ENCODE data around the gene CCT8L2.
"Not testable (repeated sequence)": the region's sequence is repeated elsewhere in the genome, so short reads cannot be mapped to it uniquely, and the experiment has no call there.

Gene CCT8L2, protein sequence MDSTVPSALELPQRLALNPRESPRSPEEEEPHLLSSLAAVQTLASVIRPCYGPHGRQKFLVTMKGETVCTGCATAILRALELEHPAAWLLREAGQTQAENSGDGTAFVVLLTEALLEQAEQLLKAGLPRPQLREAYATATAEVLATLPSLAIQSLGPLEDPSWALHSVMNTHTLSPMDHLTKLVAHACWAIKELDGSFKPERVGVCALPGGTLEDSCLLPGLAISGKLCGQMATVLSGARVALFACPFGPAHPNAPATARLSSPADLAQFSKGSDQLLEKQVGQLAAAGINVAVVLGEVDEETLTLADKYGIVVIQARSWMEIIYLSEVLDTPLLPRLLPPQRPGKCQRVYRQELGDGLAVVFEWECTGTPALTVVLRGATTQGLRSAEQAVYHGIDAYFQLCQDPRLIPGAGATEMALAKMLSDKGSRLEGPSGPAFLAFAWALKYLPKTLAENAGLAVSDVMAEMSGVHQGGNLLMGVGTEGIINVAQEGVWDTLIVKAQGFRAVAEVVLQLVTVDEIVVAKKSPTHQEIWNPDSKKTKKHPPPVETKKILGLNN

GRCh38 chr22:16592710-16593109 is at the start of gene CCT8L2:
TSS of gene CCT8L2 (minus strand) at chr22:16592810. CDS start at chr22:16592550, 260 bp downstream.
- DNase-seq (ENCODE audit: low read depth in 4 of 4, low spot score in 1 of 4), result not testable (repeated sequence)

GRCh38 chr22:16635442-16635841 is 42.8 kb upstream of the CCT8L2 start:
- not testable (repeated sequence) for DNase-seq (ENCODE audit: low read depth in 4 of 4, low spot score in 1 of 4)

DNA sequence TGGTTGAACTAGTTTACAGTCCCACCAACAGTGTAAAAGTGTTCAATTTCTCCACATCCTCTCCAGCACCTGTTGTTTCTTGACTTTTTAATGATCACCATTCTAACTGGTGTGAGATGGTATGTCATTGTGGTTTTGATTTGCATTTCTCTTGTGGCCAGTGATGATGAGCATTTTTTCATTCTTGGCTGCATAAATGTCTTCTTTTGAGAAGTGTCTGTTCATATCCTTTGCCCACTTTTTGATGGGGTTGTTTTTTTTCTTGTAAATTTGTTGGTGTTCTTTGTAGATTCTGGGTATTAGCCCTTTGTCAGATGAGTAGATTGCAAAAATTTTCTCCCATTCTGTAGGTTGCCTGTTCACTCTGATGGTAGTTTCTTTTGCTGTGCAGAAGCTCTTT is 41.5 kb upstream of the CCT8L2 start:
- DNase-seq (ENCODE audit: low read depth in 4 of 4, low spot score in 1 of 4), result not testable (repeated sequence)

DNA sequence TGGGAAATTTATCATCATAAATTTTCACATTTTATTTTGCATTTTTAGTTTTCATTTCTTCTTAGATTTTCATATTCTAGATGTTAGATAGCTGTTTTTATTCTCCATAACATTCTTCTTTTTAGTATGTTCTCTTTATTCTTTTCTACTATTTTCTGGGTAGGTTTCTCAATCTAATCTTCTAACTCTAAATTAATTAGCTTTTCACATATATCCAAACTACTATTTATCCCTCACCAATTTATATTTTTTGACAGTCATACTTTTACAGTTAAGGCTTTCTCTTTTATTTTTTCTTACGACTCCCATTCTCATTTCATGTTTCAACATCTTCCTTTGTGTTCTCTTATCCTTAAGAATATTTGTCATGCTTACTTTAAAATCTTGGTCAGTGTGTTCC is 35.9 kb upstream of the CCT8L2 start:
- not testable (repeated sequence) for DNase-seq (ENCODE audit: low read depth in 4 of 4, low spot score in 1 of 4)

- DNase-seq (ENCODE audit: low read depth in 4 of 4, low spot score in 1 of 4), result not testable (repeated sequence)
Observed at GRCh38 chr22:16625018-16625417, 32.4 kb upstream of the CCT8L2 start.

DNA sequence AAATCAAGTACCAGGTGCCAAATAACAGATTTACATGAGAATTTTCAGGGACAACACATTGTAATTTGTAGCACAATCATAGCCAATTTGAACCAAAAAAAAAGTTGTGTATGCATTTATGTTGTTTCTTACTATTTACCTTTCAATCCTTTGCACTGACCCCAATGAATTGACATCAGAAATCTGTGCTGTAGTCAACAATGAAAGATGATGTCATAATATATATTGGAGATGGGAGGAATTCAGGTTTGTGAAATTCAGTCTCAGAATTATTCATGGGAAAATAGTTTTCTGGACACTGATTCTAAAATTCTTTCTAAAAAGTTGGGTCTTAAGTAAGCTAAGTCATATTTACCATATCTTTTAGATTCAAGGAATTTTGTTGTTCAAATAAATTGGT is 31.0 kb upstream of the CCT8L2 start:
- not testable (repeated sequence) for DNase-seq (ENCODE audit: low read depth in 4 of 4, low spot score in 1 of 4)

DNA sequence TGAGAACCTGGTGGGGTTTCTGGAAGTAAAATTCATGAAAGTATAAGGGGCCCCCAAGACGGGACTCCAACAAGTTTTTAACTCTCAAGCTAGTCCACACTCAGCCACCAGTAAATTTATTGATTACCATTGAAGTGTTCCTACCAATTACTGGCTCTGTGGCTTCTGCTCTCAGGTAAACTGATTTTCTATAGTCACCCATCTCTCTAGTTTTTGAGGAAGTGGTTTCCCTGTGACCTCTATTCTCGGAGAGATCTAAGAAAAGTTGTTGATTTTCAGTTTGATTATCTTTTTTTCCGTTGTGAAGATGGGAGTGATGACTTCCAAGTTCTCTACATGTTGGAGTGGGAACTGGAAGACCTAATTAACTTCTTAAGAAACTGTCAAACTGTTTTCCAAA is 24.9 kb upstream of the CCT8L2 start:
- not testable (repeated sequence) for DNase-seq (ENCODE audit: low read depth in 4 of 4, low spot score in 1 of 4)

GRCh38 chr22:16616390-16616938 is 23.9 kb upstream of the CCT8L2 start:
- DNase-seq (ENCODE audit: low read depth in 4 of 4, low spot score in 1 of 4), result not testable (repeated sequence)

DNA sequence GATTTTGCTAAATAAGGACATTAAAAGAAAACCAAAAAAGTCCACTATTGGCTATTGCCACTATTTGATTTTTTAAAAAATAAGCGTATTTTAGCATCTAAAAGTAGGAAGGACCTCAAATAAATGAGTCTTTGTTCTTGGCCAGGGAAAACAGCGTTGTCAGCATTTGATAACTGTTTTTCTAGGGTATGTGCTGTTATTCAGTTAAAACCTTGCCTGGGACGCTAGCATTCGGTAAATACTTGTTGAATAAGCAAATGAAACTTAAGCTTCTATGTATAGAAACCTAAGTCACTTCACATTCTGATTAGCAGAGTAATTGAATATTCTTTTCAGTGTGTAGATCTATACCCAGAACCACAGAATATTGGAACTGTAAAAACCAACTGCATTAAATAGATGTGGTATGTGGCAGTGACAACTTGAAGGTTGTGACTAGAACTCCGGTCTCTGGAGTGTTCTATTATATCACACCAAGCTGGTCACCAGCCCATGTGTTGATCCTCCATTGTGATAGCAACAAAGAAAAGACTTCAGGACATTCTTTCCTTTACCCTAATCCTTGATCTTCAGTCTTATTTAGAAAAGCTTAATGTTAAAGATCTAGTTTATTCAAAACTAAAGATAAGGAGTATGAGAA is 23.1 kb upstream of the CCT8L2 start:
- DNase-seq (ENCODE audit: low read depth in 4 of 4, low spot score in 1 of 4), result not testable (repeated sequence)

- DNase-seq (ENCODE audit: low read depth in 4 of 4, low spot score in 1 of 4), result no peak
Observed at GRCh38 chr22:16609548-16610261, 17.1 kb upstream of the CCT8L2 start.

- no peak for DNase-seq (ENCODE audit: low read depth in 4 of 4, low spot score in 1 of 4)
Observed at GRCh38 chr22:16608931-16609330, 16.3 kb upstream of the CCT8L2 start.

DNA sequence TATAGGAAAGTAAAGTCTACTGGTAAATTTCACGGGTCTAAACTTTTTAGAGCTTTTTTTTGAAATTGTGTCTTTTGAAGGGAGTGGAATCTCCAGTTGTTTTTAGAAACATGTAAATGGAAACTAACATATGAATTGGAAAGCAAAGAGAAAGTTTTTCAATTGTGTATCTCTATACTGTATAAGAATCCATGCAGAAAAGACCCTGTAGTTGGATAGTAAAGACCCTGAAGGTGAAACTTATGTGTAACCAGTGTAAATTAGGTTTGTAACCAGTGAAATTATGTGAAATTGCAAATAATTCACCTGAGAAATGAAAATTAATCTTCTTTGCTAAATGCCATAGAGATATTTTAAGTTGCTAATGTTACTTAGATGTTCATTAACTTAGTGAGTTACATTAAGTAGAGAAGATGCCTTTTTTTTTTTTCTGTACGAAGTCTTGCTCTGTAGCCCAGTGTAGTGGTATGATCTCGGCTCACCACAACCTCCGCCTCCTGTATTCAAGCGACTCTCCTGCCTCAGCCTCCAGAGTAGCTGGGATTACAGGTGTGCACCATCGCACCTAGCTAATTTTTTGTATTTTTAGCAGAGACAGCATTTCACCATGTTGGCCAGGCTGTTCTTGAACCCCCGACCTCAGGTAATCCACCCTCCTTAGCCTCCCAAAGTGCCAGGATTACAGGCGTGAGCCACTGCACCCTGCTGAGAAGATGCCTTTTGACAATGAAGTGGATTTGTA is 11.8 kb upstream of the CCT8L2 start:
- not testable (repeated sequence) for DNase-seq (ENCODE audit: low read depth in 4 of 4, low spot score in 1 of 4)

GRCh38 chr22:16603770-16604242 is 11.2 kb upstream of the CCT8L2 start:
- DNase-seq (ENCODE audit: low read depth in 4 of 4, low spot score in 1 of 4), result not testable (repeated sequence)

GRCh38 chr22:16603448-16603768 is 10.8 kb upstream of the CCT8L2 start:
- no peak for DNase-seq (ENCODE audit: low read depth in 4 of 4, low spot score in 1 of 4)

GRCh38 chr22:16602728-16603447 is 10.3 kb upstream of the CCT8L2 start:
- DNase-seq (ENCODE audit: low read depth in 4 of 4, low spot score in 1 of 4), result not testable (repeated sequence)

GRCh38 chr22:16602224-16602727 is 9.7 kb upstream of the CCT8L2 start:
- DNase-seq (ENCODE audit: low read depth in 4 of 4, low spot score in 1 of 4), result not testable (repeated sequence)

GRCh38 chr22:16601437-16602223 is 9.0 kb upstream of the CCT8L2 start:
- DNase-seq (ENCODE audit: low read depth in 4 of 4, low spot score in 1 of 4), result no peak

DNA sequence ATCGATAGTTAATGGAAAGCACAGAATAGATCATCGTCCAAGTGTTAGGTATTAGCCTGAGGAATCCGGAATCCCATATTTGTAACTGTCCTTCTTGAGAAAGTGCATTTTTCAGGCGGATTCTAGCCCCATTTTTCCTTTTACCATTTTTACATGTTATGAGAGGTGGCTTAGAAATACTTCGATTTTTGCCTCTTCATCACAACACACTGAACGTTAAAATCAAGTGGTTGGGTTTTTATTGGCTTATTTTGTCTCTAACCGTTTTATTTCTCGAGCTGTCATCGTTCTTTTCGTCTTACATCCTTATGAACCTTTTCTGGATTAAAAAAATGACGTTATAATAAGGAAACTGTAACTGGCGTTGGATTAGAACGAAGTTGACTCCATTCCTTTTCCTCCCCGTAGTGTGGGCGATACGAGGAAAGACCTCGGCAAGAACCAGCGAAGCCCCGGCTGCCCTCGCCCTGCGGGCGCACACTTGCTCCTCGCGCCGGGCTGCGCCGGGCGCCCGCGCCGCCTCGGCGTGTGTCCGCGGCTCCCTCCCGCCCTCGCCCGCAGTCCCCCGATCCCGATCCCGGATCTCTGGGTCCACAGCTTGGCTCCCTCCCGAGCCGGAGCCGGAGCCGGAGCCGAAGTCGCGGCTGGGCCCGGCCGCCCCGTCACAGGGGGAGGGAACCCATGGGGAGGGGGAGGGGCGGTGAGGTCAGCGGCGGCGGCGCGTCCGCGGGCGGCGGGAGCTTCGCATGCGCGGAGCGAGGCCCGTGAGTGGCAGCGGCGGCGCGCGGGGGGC is 8.2 kb upstream of the CCT8L2 start:
- DNase-seq (ENCODE audit: low read depth in 4 of 4, low spot score in 1 of 4), result peak in 3 of 4 experiments; percentile 2 to 49 (median 11)
